ENCODE measurements around the gene GOLGA8S.
"Not testable (repeated sequence)": the region's sequence is repeated elsewhere in the genome, so short reads cannot be mapped to it uniquely, and the experiment has no call there.

GOLGA8S gene

GRCh38 chr15:23381192-23381591, 26.6 kb downstream of the GOLGA8S start:
- H3K27ac ChIP-seq; POLR2A ChIA-PET (ENCODE audit: low non-redundant PET); CTCF ChIA-PET; DNase-seq (ENCODE audit: low spot score): not testable (repeated sequence)

- no peak overlapping the region for H3K27ac ChIP-seq
- ChIA-PET CTCF (no interaction called here), POLR2A (ENCODE audit: low non-redundant PET) (no interaction called here)
- DNase-seq (ENCODE audit: low spot score) = no peak
- no peak for TF ChIP-seq CTCF (conservative IDR thresholded peaks at IDR 0.05; ENCODE audit: low read depth)
These were observed 29.8 kb downstream of the GOLGA8S start for GRCh38 chr15:23384371-23384770.

- DNase-seq (ENCODE audit: low spot score) = no peak
- POLR2A ChIA-PET (ENCODE audit: low non-redundant PET) = no interaction called here
- no peak overlapping the region for H3K27ac ChIP-seq
- CTCF ChIA-PET = no interaction called here
- TF ChIP-seq CTCF (conservative IDR thresholded peaks at IDR 0.05; ENCODE audit: low read depth) = no peak
These were observed 31.4 kb downstream of the GOLGA8S start for GRCh38 chr15:23385886-23386430.

GRCh38 chr15:23387621-23388190, 33.2 kb downstream of the GOLGA8S start:
- H3K27ac ChIP-seq = no peak overlapping the region
- CTCF ChIA-PET = interaction anchor here (0.6 kb wide), 1 partner anchor 70 kb away, joined by 3 read pairs; no protein-coding TSS in a partner anchor
- no peak for DNase-seq (ENCODE audit: low spot score)
- POLR2A ChIA-PET (ENCODE audit: low non-redundant PET) = no interaction called here
- TF ChIP-seq CTCF (conservative IDR thresholded peaks at IDR 0.05; ENCODE audit: low read depth) = no peak

DNA sequence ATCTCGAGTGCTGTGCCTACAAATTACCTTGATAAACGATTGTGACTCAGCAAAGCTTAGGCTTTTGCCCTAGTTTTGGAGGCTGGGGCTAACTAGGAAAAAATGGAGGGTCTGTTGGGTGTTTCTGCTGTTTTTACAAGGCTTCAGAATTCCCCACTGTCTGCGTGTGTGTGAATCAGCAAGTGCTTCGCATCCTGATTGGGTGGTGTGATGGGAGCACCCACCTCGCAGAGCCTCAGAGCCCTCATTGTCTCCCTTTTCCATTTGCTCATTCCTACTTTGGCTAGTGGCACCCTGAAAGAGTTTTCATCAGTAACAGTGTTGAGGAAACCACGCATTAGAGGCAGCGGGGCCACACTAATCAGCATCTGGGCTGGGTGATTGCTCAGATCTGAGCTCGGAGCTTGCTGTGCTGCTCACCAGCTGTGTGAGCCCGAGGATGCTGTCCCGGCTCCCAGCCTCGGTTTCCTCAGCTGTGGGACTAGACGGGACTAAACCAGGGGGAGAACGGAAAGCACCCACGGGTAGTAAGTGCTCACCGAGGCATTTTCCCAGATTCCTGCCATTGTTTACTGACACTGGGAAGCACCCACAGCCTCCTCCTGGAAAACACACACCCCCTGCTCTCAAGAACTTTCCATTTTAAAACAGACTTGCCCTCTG, 40.6 kb downstream of the GOLGA8S start:
- DNase-seq (ENCODE audit: low spot score) = no peak
- ChIA-PET POLR2A (ENCODE audit: low non-redundant PET) (no interaction called here), CTCF (no interaction called here)
- no peak for TF ChIP-seq CTCF (conservative IDR thresholded peaks at IDR 0.05; ENCODE audit: low read depth)
- no peak overlapping the region for H3K27ac ChIP-seq

GRCh38 chr15:23395832-23396231, 41.3 kb downstream of the GOLGA8S start:
- ChIA-PET CTCF (no interaction called here), POLR2A (ENCODE audit: low non-redundant PET) (no interaction called here)
- TF ChIP-seq CTCF (conservative IDR thresholded peaks at IDR 0.05; ENCODE audit: low read depth) = no peak
- no peak overlapping the region for H3K27ac ChIP-seq
- no peak for DNase-seq (ENCODE audit: low spot score)

DNA sequence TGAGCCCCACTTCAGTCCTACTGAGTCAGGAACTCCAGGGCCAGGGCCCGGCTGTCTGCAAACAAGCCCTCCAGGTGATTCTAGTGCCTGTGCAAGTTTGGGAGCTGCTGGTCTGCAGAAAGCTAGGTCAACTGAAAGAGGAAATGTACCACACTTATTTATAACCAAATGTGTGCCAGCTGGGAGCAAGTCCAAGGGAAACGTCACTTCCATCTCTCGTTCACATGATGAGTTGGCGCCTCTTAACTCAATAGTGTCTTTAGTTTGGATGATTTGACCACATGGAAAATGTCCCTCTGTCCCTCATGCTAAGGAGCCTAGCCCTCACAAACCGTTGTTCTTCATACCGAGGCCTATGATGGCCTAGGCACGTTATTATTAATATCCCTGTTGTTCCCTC, 43.2 kb downstream of the GOLGA8S start:
- ChIA-PET CTCF (no interaction called here), POLR2A (ENCODE audit: low non-redundant PET) (no interaction called here)
- DNase-seq (ENCODE audit: low spot score) = no peak
- TF ChIP-seq CTCF (conservative IDR thresholded peaks at IDR 0.05; ENCODE audit: low read depth) = no peak
- no peak overlapping the region for H3K27ac ChIP-seq

- POLR2A ChIA-PET (ENCODE audit: low non-redundant PET); CTCF ChIA-PET; DNase-seq (ENCODE audit: low spot score); H3K27ac ChIP-seq: not testable (repeated sequence)
These were observed 43.8 kb downstream of the GOLGA8S start for GRCh38 chr15:23398357-23398756.

DNA sequence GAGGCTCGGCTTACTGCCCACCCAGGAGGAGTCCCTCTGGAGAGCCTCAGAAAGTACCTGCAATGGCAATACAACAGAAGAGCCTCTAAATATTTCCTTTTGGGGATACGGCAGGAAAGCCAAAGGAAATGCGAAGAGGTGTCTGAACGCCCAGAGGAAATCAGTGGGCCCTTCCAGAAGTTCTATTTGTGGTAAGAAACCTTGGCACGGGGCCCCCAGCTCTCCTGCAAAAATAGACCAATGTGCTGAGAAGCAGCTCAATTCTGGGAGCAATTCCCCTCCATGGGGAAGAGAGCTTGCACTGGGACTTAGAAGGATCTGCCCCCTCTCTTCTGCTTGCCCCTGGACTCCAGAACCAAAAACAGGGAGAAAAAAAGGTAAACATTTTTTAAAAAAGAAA, 44.7 kb downstream of the GOLGA8S start:
- DNase-seq (ENCODE audit: low spot score); CTCF ChIA-PET; POLR2A ChIA-PET (ENCODE audit: low non-redundant PET); H3K27ac ChIP-seq: not testable (repeated sequence)
